Right atrium auricular region (tissue), 2 donors: ENCODE data around the gene CWC15. TPM values are rescaled to one million over a fixed set of nuclear protein-coding genes. Genes with fewer than 3 reads are reported as not detected.

Experiments
- DNase-seq: peaks from one replicate; pipeline ENCODE4 v3.0.0-alpha.2; 2019; ENCODE audit warnings: low spot score
- H3K27ac ChIP-seq, 2 donors: fragments of 200-600 bp; sonication (generic); 1 replicate in 1 of 2; 2 replicates in 1 of 2; pipeline ENCODE4 v1.5.1; 2016 to 2019
- H3K27me3 ChIP-seq, 2 donors: fragments of 200-600 bp; sonication (generic); one replicate each; pipeline versions ENCODE4 v1.5.1 to v1.6.0; 2017 to 2019
- H3K36me3 ChIP-seq: fragments of 200-600 bp; sonication (generic); one replicate; pipeline ENCODE4 v1.5.1; 2016
- H3K4me1 ChIP-seq, 2 donors: fragments of 200-600 bp; sonication (generic); one replicate each; pipeline versions ENCODE4 v1.5.1 to v1.6.0; 2017 to 2019
- H3K4me3 ChIP-seq, 2 donors: fragments of 200-600 bp; sonication (generic); 1 replicate in 1 of 2; 2 replicates in 1 of 2; pipeline ENCODE4 v1.5.1; 2017 to 2019; ENCODE audit warnings: mild to moderate bottlenecking in 1 of 2, moderate library complexity in 1 of 2
- H3K9me3 ChIP-seq, 2 donors: fragments of 200-600 bp; sonication (generic); one replicate each; pipeline ENCODE4 v1.5.1; 2019
- CTCF ChIP-seq, 2 donors: fragments of 200-600 bp; sonication (generic); IDR thresholded peaks; one replicate each; pipeline ENCODE4 v1.5.1; 2019; ENCODE audit warnings: antibody characterized with exemption in 2 of 2
- total RNA-seq, 2 donors: library from RNA; depleted of rRNA; stranded (reverse); fragments of >200 nt; gene quantifications; one replicate each; pipeline ENCODE4 v1.1.0, GENCODE V29; 2016

The CWC15 gene
- total RNA-seq, 2 donors from 2014 or later: 45.3 to 48.6 TPM

DNA sequence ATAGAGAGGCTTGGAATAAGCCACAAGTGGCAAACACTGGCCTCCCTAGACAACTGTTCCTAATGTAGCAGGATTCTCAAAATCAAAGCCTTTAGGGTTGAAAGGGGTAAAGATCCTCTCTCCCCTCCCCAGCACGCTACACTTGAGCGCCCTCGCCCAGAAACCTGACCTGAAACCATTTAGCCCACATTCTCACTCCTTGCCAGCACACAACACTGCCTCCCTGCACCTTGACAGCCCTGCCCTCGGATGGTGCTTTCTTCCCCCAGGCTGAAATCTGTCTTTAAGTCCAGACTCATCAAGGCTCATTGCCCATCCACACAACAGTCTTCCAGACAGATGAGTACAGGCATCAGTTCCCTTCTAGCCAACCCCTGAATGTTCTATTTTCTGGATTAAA, 26.5 kb downstream of the CWC15 start:
- no peaks in the 10 kb centered on the region for H3K36me3 ChIP-seq
- no peaks in the 10 kb centered on the region for H3K27me3 ChIP-seq
- no peaks in the 10 kb centered on the region for H3K4me1 ChIP-seq
- H3K27ac ChIP-seq: no peak overlapping the region
- DNase-seq: no peak
- TF ChIP-seq CTCF (IDR thresholded peaks at IDR 0.05): no peak
- H3K4me3 ChIP-seq: no peak overlapping the region
- H3K9me3 ChIP-seq: no peaks in the 10 kb centered on the region

- no peak for TF ChIP-seq CTCF (IDR thresholded peaks at IDR 0.05)
- H3K4me1 ChIP-seq: peaks cover 0 to 17% of the 10 kb centered on the region in 2 donors
- H3K27ac ChIP-seq: no peak overlapping the region
- H3K9me3 ChIP-seq: no peaks in the 10 kb centered on the region
- no peaks in the 10 kb centered on the region for H3K27me3 ChIP-seq
- no peaks in the 10 kb centered on the region for H3K36me3 ChIP-seq
- no peak overlapping the region for H3K4me3 ChIP-seq
- DNase-seq: no peak
Observed at GRCh38 chr11:94941131-94941530, 32.2 kb downstream of the CWC15 start.

- no peak for TF ChIP-seq CTCF (IDR thresholded peaks at IDR 0.05)
- H3K36me3 ChIP-seq: no peaks in the 10 kb centered on the region
- no peak for DNase-seq
- no peaks in the 10 kb centered on the region for H3K27me3 ChIP-seq
- H3K27ac ChIP-seq: no peak overlapping the region
- H3K4me1 ChIP-seq: peaks cover 0 to 19% of the 10 kb centered on the region in 2 donors
- no peak overlapping the region for H3K4me3 ChIP-seq
- no peaks in the 10 kb centered on the region for H3K9me3 ChIP-seq
Observed at GRCh38 chr11:94939346-94939745, 34.0 kb downstream of the CWC15 start.

- no peaks in the 10 kb centered on the region for H3K9me3 ChIP-seq
- no peak overlapping the region for H3K4me3 ChIP-seq
- H3K4me1 ChIP-seq: peaks cover 0 to 29% of the 10 kb centered on the region in 2 donors
- H3K27me3 ChIP-seq: no peaks in the 10 kb centered on the region
- H3K27ac ChIP-seq: peak overlapping the region in 1 of 2 donors; percentile 14
- no peak for TF ChIP-seq CTCF (IDR thresholded peaks at IDR 0.05)
- DNase-seq: peak; percentile 69
- H3K36me3 ChIP-seq: no peaks in the 10 kb centered on the region
Observed at GRCh38 chr11:94938095-94939055, 35.0 kb downstream of the CWC15 start.

DNA sequence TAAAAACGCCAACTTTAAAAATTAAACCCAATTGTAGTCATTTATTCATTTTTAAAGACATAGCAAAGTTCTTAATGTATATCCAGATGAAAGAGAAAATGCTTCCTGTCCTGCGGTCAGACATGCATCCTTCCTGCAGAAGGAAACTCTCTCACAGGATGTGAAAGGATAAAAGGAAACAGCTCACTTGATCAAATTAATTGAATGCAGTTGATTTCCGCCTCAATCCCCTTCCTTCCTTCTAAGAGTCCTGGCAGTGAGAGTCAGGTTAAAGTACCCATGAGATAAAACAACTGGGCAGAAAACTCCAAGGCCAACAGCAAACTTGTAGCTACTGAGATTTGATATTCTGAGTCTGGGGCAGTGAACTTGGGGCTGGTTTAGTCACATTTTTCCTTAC, 38.5 kb downstream of the CWC15 start:
- peaks cover 0 to 36% of the 10 kb centered on the region in 2 donors for H3K4me1 ChIP-seq
- H3K27me3 ChIP-seq: no peaks in the 10 kb centered on the region
- H3K36me3 ChIP-seq: no peaks in the 10 kb centered on the region
- TF ChIP-seq CTCF (IDR thresholded peaks at IDR 0.05): no peak
- DNase-seq: no peak
- no peak overlapping the region for H3K4me3 ChIP-seq
- no peak overlapping the region for H3K27ac ChIP-seq
- H3K9me3 ChIP-seq: no peaks in the 10 kb centered on the region
